ENCODE measurements around the gene FKBP3.
A peak's percentile ranks its signal among the peaks of the same experiment; 100 is the strongest.
"Not testable (repeated sequence)": the region's sequence is repeated elsewhere in the genome, so short reads cannot be mapped to it uniquely, and the experiment has no call there.

The FKBP3 gene

DNA sequence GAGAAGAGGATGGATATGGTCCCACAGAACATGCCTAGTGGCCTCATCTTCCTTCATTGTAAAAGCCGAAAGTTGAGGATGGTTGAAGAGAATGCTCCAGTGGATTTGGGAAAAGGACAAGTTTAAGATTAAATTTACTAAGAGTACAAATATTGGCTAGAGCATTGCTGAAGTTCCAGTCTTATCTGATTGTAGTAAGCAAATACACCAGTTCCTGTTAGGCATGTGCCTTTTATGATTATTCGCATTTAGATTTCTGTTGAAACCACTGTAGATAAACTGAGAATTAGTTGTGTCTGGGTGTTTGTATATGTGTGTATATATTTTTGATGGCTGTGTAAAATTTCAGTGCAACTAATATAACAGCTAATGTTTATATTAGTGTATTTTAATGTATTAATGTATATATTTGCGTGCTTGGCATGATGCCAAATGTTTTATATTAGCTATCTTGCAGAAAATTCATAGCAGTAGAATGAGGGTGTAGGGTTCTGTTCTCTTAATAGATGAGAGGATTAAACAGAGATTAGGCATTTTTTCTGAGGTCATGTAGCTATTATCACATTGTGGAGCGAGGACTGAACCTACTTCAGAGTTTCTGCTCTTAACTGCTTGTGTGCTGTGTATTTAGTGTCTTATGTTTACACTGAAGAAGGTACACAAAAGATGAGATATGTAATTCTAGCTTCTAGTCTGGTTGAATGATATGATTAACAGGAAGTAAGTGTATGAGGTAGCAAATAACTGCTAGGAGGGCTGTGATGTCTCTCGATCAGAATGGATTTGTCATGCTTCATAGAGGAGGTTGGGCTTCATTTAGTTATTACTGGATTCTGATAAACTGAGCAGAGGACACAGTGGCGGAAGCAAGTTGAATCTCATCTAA lies 21.1 kb downstream of the FKBP3 start:
- DNase-seq = peak; percentile 26

- DNase-seq = no peak
Measured at GRCh38 chr14:45104561-45104960, 29.7 kb downstream of the FKBP3 start.

DNA sequence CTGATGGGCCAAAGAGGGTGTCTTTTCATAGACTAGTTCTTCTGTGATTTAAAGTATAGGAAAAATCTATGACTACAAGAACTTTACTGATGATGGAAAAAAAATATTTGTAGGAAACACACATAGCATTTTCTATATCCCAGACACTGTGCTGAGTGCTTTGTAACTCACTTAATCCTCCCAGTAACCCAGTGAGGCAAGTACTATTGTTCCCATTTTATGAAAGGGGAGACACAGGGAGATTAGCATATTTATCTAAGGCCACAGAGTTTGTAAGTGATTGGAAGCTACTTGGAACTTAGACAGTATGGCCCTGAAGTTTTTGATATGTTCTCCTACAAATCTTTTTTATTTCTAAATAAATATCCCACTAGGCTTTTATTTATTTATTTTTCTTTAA lies 30.5 kb downstream of the FKBP3 start:
- no peak for DNase-seq

DNA sequence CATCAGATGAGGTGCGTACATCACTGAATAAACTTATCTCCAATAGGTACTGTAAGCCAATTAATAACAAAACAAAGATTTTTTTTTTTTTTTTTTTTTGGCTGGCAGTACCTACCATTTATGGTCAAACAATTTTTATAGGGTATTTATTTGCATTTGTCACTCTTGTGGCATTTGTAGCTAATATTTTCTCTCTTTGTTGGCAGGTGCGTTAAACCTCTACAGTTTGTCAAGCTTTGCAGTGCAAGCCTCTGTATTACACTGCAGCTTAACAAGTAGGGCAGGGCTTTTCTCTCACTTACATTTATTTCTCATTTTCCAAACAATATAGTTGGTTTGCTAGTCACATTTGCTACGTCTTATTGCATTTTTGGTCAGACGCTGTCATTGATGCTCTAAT lies 38.1 kb downstream of the FKBP3 start:
- DNase-seq = no peak

DNA sequence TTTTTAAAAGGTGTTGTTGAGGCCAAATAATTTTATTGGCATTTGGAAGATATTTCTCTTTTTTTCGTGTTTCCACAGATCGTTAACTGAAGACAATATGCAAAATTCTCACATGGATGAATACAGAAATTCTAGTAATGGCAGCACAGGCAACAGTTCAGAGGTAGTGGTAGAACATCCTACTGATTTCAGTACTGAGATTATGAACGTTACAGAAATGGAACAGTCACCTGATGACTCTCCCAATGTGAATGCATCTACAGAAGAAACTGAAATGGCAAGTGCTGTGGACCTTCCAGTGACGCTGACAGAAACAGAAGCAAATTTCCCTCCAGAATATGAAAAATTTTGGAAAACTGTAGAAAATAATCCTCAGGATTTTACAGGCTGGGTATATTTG lies 39.1 kb downstream of the FKBP3 start:
- peak; percentile 57 for DNase-seq

- DNase-seq = no peak
Measured at GRCh38 chr14:45094275-45094674, 40.0 kb downstream of the FKBP3 start.

GRCh38 chr14:45091710-45092109 lies 42.6 kb downstream of the FKBP3 start:
- no peak for DNase-seq

DNA sequence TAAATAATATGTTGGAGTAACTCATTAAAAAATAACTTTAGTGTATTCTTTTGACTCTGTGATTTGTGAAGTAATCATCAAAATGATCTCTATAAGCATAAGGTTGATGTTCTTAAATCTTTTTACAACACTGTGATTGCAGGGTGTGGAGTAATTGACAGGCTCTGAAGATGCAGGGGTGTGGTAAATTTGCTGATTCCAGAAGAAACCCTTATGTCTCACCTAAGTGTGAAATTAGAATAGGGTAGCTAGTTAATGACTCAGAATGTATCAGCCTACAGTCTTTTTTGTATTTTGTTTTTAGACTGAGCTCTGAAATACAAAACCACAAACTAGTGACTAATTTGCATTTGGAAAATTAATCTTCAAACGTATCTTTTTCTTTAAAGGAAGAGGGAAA lies 44.5 kb downstream of the FKBP3 start:
- DNase-seq = peak; percentile 86

DNA sequence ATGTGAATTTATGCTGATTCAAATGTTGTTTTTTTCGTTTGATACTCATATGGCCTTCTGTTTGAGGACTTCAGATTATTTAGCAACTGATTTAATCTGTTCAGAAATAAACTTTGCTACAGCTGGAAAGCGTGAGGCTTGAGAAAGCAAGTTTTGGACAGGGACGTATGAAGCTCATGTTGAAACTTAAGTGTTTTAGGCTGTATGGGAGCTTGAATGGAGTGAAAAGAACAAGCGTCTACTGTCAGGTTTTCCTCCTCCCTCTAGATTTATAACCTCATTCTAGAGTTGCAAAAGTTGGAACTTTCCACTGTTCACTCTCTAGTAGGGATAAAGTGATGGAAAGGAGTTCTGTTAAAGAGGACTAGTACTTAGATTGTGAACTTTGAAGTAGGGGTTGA lies 49.3 kb downstream of the FKBP3 start:
- DNase-seq = peak; percentile 13

GRCh38 chr14:45083976-45084722 lies 50.1 kb downstream of the FKBP3 start, which contains the start of gene PRPF39:
Gene PRPF39 (plus strand): TSS chr14:45084116. CDS start chr14:45095240, 11,124 bp downstream.
- peak; percentile 97 for DNase-seq

DNA sequence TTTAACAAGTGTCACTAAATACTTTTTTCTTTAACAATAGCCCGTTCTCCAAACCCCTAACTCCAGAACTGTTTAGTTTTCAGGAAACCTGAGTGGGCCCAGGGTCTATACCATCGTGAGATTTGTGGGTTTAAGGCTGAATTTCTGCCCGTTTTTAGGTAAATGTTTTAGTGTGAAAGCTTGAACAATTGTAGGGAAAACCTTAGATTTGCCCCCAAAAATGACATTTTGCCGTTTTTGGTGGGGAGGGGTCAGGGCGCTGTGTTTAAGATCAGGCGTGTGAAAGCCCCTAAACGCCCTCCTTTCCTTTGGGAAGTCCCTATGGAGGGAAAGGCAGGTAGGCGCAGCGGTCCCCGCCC lies 50.7 kb downstream of the FKBP3 start:
- no peak for DNase-seq

- no peak for DNase-seq
Measured at GRCh38 chr14:45082420-45082819, 51.9 kb downstream of the FKBP3 start.

DNA sequence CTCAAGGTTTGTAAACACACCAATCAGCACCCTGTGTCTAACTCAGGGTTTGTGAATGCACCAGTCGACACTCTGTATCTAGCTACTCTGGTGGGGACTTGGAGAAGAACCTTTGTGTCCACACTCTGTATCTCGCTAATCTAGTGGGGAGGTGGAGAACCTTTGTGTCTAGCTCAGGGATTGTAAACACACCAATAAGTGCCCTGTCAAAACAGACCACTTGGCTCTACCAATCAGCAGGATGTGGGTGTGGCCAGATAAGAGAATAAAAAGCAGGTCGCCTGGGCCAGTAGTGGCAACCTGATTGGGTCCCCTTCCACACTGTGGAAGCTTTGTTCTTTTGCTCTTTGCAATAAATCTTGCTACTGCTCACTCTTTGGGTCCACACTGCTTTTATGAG lies 53.2 kb downstream of the FKBP3 start:
- DNase-seq = not testable (repeated sequence)

DNA sequence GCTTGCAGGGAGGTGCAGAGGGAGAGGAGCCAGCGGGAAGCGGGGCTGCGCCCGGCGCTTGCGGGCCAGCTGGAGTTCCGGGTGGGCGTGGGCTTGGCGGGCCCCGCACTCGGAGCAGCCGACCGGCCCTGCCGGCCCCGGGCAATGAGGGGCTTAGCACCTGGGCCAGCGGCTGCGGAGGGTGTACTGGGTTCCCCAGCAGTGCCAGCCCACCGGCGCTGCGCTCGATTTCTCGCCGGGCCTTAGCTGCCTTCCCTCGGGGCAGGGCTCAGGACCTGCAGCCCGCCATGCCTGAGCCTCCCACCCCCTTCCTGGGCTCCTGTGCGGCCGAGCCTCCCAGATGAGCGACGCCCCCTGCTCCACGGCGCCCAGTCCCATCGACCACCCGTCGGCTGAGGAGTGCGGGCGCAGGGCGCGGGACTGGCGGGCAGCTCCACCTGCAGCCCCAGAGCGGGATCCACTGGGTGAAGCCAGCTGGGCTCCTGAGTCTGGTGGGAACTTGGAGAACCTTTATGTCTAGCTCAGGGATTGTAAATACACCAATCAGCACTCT lies 53.8 kb downstream of the FKBP3 start:
- DNase-seq = not testable (repeated sequence)

DNA sequence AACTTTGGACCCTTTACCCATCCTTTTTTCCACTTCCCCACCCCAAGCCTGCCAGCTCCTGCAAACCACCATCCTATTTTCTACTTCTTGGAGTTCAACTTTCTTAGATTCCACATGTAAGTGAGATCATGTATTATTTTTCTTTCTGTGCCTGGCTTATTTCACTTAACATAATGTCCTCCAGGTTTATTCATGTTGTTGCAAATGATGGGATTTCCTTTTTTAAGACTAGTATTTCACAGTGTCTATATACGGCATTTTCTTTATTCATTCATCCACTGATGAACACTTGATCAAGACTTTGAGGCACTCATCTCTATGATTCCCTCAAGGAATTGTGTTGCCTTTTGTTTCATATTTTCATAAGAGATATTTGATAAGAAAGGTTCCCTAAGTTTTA lies 56.0 kb downstream of the FKBP3 start:
- no peak for DNase-seq

- DNase-seq = no peak
Measured at GRCh38 chr14:45073231-45073879, 60.9 kb downstream of the FKBP3 start.

DNA sequence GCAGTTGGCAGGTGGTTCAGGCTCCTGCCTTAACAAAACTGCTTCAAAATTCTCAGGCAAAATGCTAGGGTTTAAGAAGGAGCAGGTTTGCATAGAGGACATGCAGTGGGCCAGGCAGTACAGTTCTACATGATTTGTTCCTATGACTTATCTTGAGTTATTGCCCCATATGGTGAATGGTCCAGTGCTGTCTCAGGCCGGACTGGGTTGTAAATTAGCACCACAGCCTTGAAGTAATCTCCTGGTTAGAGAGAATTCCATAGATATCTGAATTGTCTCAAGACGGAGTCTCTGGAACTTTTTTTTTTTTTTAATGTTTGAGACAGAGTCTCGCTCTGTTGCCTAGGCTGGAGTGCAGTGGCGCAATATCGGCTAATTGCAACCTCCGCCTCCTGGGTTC lies 62.2 kb downstream of the FKBP3 start:
- DNase-seq = no peak

DNA sequence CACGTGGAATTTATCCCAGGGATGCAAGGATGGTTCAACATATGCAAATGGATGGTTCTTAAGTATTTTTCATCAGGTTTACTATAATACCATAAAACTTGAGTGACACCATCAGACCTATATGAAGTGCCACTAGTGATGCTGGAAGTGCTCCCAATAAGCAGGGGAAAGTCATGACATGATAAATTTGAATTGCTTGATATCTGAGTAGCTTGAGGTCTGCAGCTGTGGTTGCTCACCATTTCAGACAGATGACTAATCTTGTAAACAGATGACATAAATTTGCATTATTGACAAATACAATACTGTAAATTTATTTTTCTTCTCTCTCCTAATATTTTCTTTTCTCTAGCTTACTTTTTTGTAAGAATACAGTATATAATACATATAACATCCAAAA lies 64.1 kb downstream of the FKBP3 start:
- no peak for DNase-seq

DNA sequence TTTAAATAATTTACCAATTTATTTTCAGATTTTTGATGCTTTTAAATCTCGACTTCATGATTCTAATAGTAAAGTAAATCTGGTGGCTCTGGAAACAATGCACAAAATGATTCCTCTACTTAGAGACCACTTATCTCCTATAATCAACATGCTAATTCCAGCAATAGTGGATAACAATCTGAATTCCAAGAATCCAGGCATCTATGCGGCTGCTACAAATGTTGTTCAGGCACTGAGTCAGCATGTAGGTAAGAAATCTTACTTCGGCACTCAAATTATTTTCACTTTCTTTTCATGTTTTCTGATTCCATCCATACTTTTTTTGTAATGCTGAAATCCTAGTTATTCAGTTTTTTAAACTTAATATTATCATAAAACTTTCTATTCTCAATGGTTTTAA lies 65.9 kb downstream of the FKBP3 start:
- no peak for DNase-seq

GRCh38 chr14:45066667-45067066 lies 67.6 kb downstream of the FKBP3 start:
- DNase-seq = no peak

DNA sequence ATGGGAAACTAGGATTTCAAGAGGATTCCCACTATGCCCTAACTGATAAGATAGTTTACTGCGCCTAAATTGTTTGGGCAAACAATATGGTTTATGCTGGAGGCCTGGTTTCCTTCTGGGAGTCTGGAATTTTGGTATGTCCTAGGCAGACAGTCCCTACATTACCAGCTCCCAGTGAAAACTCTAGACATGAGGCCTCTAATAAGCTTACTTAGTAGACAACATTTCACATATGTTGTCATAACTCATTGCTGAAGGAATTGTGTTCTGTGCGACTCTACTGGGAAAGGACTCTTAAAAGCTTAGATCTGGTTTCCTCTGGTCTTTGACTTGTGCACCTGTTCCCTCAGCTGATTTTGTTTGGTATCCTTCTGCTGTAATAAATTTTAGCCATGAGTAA lies 68.3 kb downstream of the FKBP3 start:
- no peak for DNase-seq
